ENCODE data around the gene KCNJ5. TPM values are rescaled to one million over a fixed set of nuclear protein-coding genes. Genes with fewer than 3 reads are reported as not detected.
A peak's percentile ranks its signal among the peaks of the same experiment; 100 is the strongest.

The KCNJ5 gene
- total RNA-seq, 1 donor, result 0.36 TPM

DNA sequence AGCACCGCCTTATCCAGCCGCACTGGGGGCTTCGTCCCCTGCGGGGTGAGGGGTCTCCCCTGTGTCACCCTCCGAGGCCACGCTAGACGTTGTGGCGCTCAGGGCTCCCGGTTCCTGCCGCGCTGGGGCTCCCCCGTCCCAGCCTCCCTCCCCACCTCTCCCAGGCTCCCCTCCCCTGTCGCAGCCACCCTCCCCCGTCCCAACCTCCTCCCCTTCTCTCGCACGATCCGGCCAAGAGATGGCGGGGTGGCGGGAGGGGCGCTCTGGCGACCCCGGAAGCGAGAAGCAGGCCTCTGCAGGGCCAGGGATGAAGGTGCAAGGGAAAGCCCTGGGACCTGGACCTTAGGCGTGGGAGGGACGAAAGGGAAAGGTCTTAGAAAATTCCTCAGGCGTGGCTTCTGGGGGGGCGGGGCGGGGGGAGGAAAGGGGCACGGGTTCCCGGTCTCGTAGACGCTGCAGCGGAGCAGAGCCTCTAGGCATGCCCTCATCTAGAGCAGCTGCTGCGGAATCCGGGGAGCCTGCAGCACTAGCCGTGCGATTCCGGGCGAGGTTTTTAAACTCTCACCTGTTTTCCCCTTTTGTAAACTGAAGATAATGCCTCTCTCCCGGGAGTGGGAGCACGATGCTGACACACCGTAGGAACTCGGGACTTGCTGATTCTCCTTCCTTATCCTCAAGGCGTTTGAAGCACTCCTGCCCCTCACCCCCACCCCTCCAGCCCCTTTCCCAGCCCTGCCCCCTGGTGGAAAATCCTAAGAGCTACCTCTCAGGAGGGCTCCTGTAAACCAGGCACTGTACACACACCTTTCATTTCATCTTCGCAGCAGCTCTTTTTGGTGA is 14.4 kb downstream of the KCNJ5 start:
- peaks cover 46% of the 10 kb centered on the region for H3K4me1 ChIP-seq (ENCODE audit: insufficient read depth, low read length)
- peak overlapping the region; percentile 77 for H2AFZ ChIP-seq (ENCODE audit: low read length)
- H3K4me3 ChIP-seq (ENCODE audit: insufficient read depth, low read length), result peak overlapping the region; percentile 73
- TF ChIP-seq CTCF (IDR thresholded peaks at IDR 0.05; ENCODE audit: extremely low read depth, low read depth, low read length), result peak; percentile 42
- peak; percentile 90 for DNase-seq (ENCODE audit: insufficient read length, low spot score, missing footprints)
- no peak overlapping the region for H3K27ac ChIP-seq (ENCODE audit: low read depth, low read length)
- no peaks in the 10 kb centered on the region for H3K27me3 ChIP-seq (ENCODE audit: insufficient read depth, low read length)
- H3K36me3 ChIP-seq (ENCODE audit: insufficient read depth, low read length), result no peaks in the 10 kb centered on the region
- no peaks in the 10 kb centered on the region for H4K20me1 ChIP-seq (ENCODE audit: insufficient read depth, low read length)
- no peaks in the 10 kb centered on the region for H3K79me2 ChIP-seq (ENCODE audit: insufficient read depth, low read length)
- peak overlapping the region; percentile 78 for H3K4me2 ChIP-seq (ENCODE audit: insufficient read depth, low read length)
- no peaks in the 10 kb centered on the region for H3K9me3 ChIP-seq (ENCODE audit: low read depth, low read length)

DNA sequence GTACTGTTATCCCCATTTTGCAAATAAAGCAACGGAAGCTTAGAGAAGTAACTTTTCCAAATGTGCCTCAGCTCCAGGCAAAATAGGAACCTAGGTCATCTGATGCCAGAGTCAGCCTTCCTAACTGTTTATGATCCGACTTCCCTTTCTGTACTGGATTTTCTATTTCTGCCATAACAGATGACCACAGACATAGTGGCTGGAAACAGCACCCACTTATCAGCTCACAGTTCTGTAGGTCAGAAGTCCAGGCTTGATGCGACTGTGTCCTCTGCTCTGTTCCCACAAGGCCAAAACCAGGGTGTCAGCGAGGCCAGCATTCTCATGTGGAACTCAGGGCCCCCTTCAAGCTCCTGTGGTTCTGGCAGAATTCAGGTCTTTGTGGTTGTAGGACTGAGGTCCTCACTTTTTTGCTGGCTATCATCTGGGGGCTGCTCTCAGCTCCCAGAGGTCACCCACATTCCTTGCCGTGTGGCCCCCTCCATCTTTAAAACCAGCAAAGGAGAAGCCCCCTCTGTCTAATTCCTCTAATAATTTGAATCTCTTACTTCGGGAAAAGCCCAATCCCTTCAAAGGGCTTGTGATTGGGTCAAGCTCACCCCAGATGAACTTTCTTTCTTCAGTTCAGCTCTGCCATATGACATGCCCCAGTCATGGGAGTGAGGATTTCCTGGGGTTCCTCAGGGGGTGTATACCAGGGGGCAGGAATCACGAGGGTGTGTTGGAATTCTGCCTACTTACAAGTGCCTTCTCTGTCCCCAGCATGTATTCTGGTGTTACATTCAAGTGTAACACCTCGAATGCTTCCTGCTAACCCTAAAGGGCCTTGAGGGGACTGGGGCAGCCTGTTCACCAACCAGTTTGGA is 15.3 kb downstream of the KCNJ5 start:
- H2AFZ ChIP-seq (ENCODE audit: low read length), result no peak overlapping the region
- no peaks in the 10 kb centered on the region for H3K36me3 ChIP-seq (ENCODE audit: insufficient read depth, low read length)
- no peaks in the 10 kb centered on the region for H3K9me3 ChIP-seq (ENCODE audit: low read depth, low read length)
- no peaks in the 10 kb centered on the region for H3K79me2 ChIP-seq (ENCODE audit: insufficient read depth, low read length)
- no peaks in the 10 kb centered on the region for H3K27me3 ChIP-seq (ENCODE audit: insufficient read depth, low read length)
- H3K4me3 ChIP-seq (ENCODE audit: insufficient read depth, low read length), result peak overlapping the region; percentile 73
- H3K27ac ChIP-seq (ENCODE audit: low read depth, low read length), result no peak overlapping the region
- peaks cover 46% of the 10 kb centered on the region for H3K4me1 ChIP-seq (ENCODE audit: insufficient read depth, low read length)
- TF ChIP-seq CTCF (IDR thresholded peaks at IDR 0.05; ENCODE audit: extremely low read depth, low read depth, low read length), result no peak
- no peak for DNase-seq (ENCODE audit: insufficient read length, low spot score, missing footprints)
- H4K20me1 ChIP-seq (ENCODE audit: insufficient read depth, low read length), result no peaks in the 10 kb centered on the region
- H3K4me2 ChIP-seq (ENCODE audit: insufficient read depth, low read length), result peak overlapping the region; percentile 78

GRCh38 chr11:128907585-128907984 is 16.4 kb downstream of the KCNJ5 start:
- Histone ChIP-seq H3K4me1 (ENCODE audit: insufficient read depth, low read length) (peaks cover 41% of the 10 kb centered on the region), H3K9me3 (ENCODE audit: low read depth, low read length) (no peaks in the 10 kb centered on the region), H3K27ac (ENCODE audit: low read depth, low read length) (no peak overlapping the region), H3K4me3 (ENCODE audit: insufficient read depth, low read length) (no peak overlapping the region), H4K20me1 (ENCODE audit: insufficient read depth, low read length) (no peaks in the 10 kb centered on the region), H2AFZ (ENCODE audit: low read length) (no peak overlapping the region), H3K36me3 (ENCODE audit: insufficient read depth, low read length) (no peaks in the 10 kb centered on the region), H3K27me3 (ENCODE audit: insufficient read depth, low read length) (no peaks in the 10 kb centered on the region), H3K79me2 (ENCODE audit: insufficient read depth, low read length) (no peaks in the 10 kb centered on the region), H3K4me2 (ENCODE audit: insufficient read depth, low read length) (no peak overlapping the region)
- no peak for DNase-seq (ENCODE audit: insufficient read length, low spot score, missing footprints)
- no peak for TF ChIP-seq CTCF (IDR thresholded peaks at IDR 0.05; ENCODE audit: extremely low read depth, low read depth, low read length)
